GM13977 (cell line): ENCODE measurements around the gene SLC38A1.
"Not testable (repeated sequence)": the region's sequence is repeated elsewhere in the genome, so short reads cannot be mapped to it uniquely, and the experiment has no call there.

ENCODE experiments used
- DNase-seq: peaks from one replicate; pipeline ENCODE4 v3.0.0; 2012; ENCODE audit warnings: low spot score
- in situ Hi-C: fragments of 300-500 bp; cut with MboI; formaldehyde crosslinking; loops from one replicate; pipeline ENCODE4 v1.12.0; 2022; ENCODE audit warnings: low sequenced_read_pairs, low pct_unique_long_range_greater_than_20kb, mixed read lengths, inconsistent platforms; ENCODE audit not compliant: unreplicated experiment
- TF ChIP-seq, protein P1 (sequence below): IDR thresholded peaks from 2 replicates; pipeline ENCODE4 v1.5.1; 2012; ENCODE audit warnings: mild to moderate bottlenecking, control low read depth; ENCODE audit not compliant: insufficient read depth; ENCODE audit errors: extremely low read depth, missing control alignments

The SLC38A1 gene

DNA sequence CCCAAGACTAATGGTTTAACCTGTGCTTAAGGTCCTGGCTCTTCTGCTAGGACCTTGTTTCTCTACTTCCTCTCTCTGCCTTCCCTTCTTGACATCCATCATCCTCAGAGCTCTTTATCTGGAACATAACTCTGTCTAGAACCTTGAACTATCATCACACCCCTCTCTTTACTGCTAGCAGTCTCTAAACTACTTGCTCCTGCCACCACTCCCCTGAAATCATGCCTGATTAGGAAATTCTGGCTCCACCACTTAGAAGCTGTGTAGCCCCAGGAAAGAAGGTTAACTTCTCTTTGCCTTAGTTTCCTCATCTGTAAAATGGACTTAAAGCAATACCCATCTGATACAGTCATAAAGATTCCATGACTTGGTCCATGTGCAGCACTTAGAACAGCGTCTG, 9.1 kb downstream of the SLC38A1 start:
- no peak for DNase-seq
- in situ Hi-C loops: loop anchor here (10.0 kb wide), 2 partner anchors 45 to 105 kb away; no protein-coding TSS in a partner anchor
- TF ChIP-seq, protein P1, sequence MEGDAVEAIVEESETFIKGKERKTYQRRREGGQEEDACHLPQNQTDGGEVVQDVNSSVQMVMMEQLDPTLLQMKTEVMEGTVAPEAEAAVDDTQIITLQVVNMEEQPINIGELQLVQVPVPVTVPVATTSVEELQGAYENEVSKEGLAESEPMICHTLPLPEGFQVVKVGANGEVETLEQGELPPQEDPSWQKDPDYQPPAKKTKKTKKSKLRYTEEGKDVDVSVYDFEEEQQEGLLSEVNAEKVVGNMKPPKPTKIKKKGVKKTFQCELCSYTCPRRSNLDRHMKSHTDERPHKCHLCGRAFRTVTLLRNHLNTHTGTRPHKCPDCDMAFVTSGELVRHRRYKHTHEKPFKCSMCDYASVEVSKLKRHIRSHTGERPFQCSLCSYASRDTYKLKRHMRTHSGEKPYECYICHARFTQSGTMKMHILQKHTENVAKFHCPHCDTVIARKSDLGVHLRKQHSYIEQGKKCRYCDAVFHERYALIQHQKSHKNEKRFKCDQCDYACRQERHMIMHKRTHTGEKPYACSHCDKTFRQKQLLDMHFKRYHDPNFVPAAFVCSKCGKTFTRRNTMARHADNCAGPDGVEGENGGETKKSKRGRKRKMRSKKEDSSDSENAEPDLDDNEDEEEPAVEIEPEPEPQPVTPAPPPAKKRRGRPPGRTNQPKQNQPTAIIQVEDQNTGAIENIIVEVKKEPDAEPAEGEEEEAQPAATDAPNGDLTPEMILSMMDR: no peak

DNA sequence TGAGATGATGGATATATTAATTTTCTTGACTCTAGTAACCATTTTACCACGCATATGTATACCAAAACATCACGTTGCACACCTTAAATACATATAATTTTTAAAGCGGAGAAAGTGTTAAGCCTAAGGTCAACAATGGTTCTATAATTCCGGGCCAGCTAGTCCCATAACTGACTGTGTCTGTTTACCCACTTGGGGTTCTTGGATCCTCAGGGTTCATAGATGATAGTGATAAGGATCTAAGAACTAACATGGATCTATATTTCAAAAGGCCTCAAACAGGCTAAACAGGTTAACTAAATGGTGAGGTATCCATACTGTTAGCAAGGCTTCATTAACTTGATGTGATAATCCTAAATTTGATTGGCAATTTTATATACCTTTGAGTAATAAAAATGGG, 9.8 kb downstream of the SLC38A1 start:
- no peak for DNase-seq
- TF ChIP-seq, protein P1: no peak
- in situ Hi-C loops: no loop called here

DNA sequence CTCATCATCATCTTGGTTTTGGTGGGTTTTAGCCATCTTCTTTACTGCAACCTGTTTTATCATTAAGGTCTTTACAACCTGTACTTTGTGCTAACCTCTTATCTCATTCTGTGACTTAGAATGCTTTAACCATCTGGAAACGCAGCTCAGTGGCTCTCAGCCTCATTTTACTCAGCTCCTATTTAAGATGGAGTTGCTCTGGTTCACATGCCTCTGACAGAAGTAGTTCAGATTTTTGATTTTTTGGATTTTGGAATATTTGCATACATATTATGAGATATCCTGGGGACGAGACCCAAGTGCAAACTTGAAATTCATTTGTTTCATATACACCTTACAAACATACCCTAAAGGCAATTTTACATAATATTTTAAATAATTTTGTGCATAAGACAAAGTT, 10.7 kb downstream of the SLC38A1 start:
- no peak for DNase-seq
- TF ChIP-seq, protein P1: no peak
- in situ Hi-C loops: no loop called here

DNA sequence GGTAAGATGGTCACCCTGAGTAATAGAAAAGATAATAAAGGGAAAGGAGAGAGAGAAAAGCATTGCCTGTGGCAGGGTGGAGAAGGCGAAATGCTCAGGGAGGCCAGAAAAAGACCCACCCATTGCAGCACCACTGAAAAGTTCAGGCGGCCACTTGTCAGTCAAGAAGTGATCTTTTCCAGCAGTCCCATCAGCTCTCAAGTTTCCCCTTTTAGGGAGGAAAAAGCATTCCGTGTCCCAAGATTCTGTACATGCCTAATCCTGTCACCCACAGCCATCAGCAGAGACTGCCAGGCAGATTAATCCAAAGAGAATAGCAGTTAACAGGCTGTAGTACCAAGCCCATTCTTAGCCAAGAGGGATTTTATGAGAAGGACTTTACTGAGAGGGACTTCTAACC, 11.9 kb downstream of the SLC38A1 start:
- TF ChIP-seq, protein P1: no peak
- in situ Hi-C loops: no loop called here
- DNase-seq: no peak

DNA sequence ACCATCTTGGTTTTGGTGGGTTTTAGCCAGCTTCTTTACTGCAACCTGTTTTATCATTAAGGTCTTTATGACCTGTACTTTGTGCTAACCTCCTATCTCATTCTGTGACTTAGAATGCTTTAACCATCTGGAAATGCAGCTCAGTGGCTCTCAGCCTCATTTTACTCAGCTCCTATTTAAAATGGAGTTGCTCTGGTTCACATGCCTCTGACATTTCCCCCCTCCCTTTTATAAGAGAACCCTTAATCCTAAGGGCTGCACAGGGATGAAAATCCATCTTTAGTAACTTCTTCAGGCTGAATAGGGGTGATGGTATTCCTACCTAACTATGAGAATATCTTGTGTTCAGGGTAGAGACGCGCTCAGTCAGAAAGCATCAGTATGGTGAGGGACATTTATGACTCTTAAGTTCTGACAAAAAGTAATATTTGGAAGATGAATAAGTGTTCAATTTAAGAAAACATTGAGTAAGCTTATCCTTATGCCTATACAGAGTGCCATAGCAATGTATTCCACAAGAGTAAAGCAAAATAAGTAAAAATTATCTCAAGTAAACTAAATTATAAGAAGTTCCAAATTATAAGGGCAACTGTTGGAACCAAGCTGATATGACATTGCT, 15.2 kb downstream of the SLC38A1 start:
- TF ChIP-seq, protein P1: no peak
- in situ Hi-C loops: no loop called here
- no peak for DNase-seq

DNA sequence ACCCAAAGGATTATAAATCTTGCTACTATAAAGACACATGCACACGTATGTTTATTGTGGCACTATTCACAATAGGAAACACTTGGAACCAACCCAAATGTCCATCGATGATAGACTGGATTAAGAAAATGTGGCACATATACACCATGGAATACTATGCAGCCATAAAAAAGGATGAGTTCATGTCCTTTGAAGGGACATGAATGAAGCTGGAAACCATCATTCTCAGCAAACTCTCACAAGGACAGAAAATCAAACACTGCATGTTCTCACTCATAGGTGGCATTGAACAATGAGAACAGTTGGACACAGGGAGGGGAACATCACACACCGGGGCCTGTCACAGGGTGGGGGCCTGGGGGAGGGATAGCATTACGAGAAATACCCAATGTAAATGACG, 16.8 kb downstream of the SLC38A1 start:
- in situ Hi-C loops: not testable (repeated sequence)

DNA sequence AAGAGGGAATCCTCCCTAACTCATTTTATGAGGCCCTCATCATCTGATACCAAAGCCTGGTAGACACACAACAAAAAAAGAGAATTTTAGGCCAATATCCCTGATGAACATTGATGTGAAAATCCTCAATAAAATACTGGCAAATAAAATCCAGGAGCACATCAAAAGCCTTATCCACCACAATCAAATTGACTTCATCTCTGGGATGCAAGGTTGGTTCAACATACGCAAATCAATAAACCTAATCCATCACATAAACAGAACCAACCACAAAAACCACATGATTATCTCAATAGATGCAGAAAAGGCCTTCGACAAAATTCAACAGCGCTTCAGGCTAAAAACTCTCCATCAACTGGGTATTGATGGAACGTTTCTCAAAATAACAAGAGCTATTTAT, 18.9 kb downstream of the SLC38A1 start:
- DNase-seq, in situ Hi-C loops: not testable (repeated sequence)

More for the DNA sequence above, 16.8 kb downstream of the SLC38A1 start:
- not testable (repeated sequence) for DNase-seq

DNA sequence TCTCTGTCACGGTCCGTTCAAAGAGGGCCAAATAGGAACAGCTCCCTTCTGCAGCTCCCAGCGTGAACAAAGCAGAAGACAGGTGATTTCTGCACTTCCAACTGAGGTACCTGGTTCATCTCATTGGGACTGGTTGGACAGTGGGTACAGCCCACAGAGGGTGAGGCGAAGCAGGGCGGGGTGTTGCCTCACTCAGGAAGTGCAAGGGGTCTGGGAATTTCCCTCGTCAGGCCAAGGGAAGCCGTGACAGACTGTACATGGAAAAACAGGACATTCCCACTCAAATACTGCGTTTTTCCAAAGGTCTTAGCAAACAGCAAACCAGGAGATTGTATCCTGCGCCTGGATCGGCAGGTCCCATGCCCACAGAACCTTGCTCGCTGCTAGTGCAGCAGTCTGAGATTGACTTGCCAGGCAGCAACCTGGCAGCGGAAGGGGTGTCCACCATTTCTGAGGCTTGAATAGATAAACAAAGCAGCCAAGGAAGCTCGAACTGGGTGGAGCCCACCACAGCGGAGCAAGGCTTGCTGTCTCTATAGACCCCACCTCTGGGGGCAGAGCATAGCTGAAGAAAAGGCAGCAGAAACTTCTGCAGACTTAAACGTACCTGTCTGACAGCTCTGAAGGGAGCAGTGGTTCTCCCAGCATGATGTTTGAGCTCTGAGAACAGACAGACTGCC, 22.7 kb downstream of the SLC38A1 start:
- in situ Hi-C loops: no loop called here
- TF ChIP-seq, protein P1: no peak
- DNase-seq: no peak
